Measurements from ENCODE around the gene EREG.

The EREG gene

DNA sequence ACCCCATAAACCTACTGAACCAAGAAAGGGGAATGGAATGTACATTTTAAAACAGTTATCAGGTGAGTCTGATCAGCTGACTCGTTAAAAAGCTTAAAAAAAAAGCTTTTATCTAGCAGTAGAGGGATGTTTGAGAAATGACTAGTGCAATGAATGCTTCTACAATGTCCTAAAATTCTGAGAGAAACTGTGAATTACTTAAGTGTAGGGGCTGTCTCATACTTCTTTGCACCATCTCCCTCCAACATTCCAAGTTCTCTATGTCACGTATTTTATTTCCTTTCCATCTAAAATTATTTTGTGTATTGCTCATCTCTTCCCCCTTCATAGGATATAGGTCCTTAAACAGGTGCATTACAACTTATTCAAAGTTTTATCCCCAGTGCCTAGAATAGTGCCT lies 68.1 kb downstream of the EREG start:
- no peak for DNase-seq

DNA sequence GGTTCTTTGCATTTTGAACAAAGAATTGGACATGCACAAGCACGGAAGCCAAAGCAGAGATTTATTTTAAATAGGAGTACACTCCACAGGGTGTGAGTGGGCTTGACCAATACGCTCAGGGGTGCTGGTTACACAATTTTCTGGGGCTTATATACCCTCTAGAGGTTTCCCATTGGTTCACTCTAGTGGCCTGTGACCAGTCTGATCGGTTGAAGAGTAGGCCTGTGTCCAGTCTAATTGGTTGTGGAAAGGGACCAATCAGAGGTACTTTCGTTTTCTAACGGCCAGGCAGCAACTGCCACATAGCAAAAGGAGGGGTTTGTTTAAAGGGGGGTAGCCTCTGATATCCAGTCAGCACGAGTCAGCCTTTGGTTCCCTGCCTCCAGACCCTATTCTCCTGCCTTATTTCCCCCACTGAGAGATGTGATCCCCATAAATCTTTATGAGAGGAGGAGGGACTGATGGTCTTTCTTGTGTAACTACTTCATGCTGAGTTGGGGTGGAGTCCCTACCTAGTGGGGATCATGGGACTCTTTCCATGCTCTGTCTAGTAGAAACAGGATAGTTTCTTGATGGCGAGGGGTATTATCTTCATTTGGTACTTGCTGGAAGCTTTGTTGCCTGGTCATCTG lies 68.7 kb downstream of the EREG start:
- DNase-seq: no peak

DNA sequence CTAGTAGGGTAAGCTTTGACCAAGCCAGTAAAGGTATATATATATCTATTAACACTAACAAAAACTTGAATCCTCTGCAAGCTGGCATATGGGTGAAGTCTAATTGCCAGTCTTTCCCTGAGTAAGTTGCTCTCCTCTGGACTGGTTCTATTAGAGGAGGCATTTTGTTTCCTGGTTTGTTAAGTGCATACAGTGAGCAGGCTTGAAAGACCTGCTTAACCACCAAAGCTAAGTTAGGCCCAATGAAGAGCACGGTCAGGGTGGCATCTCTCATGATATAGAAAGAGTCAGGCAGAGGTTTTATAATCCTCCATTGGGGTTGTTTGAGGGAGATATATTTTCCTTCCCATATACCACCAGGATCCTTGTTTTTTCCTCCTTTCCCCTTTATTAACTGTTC lies 70.4 kb downstream of the EREG start:
- no peak for DNase-seq

DNA sequence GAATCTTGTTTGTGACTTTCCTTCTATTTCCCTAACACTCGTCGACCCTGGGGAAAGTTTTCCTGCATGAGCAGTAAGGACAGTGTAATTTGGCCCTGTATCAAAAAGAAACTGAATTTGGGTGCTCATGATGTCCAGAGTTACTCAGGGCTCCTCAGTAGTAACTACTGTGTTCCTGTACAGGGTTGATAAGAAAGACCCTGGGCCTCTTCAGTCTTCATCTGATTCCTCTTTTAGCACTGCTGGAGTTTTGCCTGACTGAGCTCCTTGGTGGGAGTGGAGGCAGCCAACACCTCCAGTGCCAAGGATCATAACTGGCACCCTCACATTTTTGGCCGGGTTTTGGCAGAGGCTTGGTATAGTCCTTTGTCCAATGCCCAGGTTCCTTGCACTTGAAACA lies 72.9 kb downstream of the EREG start:
- DNase-seq: no peak

Data from NCI-H2171 treated with DMSO at 0.1 percent for 48 hours (cell line).